Measurements from ENCODE around the gene RUSF1.

Gene RUSF1

DNA sequence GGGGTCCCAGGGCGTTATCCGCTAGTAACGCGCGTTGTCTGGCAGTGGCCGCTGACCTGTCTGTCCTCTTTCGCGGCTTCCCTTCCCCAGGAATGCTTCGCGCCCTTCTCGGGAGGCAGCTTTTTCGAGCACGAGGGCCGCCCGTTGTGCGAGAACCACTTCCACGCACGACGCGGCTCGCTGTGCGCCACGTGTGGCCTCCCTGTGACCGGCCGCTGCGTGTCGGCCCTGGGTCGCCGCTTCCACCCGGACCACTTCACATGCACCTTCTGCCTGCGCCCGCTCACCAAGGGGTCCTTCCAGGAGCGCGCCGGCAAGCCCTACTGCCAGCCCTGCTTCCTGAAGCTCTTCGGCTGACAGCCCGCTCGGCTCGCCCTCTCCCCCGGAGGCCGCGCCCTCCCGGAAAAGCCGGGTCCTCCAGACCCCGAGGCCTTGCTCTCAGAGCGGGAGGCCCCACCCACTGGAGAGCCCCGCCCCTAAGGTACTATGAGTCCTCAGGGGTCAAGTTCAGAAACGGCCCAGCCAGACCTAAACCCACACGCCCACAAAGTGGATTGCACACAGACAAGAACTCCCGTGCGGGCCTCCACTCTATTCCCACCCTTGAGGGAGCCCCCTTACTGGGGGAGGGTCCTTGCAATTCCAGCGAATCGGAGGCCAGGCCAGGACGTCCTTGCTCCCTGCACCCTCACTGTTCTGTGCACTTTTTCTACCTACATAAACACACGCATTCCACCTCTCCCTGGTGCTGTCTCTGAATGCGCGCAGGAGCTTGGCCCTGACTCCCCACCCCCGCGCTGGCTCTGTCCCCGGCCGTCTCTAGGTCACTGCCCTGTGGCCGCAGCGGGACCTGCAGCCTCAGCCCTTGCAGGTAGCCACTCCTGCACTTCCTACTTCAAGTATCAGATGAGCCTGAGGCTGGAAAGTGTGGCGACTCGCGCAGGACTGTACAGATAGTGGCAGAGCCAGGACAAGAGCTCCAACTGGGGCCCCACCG is 30.7 kb downstream of the RUSF1 start:
- TF ChIP-seq, protein P1, sequence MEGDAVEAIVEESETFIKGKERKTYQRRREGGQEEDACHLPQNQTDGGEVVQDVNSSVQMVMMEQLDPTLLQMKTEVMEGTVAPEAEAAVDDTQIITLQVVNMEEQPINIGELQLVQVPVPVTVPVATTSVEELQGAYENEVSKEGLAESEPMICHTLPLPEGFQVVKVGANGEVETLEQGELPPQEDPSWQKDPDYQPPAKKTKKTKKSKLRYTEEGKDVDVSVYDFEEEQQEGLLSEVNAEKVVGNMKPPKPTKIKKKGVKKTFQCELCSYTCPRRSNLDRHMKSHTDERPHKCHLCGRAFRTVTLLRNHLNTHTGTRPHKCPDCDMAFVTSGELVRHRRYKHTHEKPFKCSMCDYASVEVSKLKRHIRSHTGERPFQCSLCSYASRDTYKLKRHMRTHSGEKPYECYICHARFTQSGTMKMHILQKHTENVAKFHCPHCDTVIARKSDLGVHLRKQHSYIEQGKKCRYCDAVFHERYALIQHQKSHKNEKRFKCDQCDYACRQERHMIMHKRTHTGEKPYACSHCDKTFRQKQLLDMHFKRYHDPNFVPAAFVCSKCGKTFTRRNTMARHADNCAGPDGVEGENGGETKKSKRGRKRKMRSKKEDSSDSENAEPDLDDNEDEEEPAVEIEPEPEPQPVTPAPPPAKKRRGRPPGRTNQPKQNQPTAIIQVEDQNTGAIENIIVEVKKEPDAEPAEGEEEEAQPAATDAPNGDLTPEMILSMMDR (IDR thresholded peaks at IDR 0.05), result no peak
- H3K4me1 ChIP-seq (ENCODE audit: control insufficient read depth in 1 of 2, insufficient read depth in 1 of 2, low read depth in 1 of 2, low read length in 1 of 2), result peaks cover 15 to 28% of the 10 kb centered on the region in 2 experiments
- H3K4me3 ChIP-seq (ENCODE audit: low read depth in 1 of 2, low read length in 1 of 2), result peak overlapping the region; percentile 78 to 91
- H3K9me3 ChIP-seq, result no peaks in the 10 kb centered on the region
- H3K27ac ChIP-seq, result peak overlapping the region; percentile 62
- no peaks in the 10 kb centered on the region for H3K36me3 ChIP-seq
- H3K27me3 ChIP-seq, result peaks cover 62% of the 10 kb centered on the region

DNA sequence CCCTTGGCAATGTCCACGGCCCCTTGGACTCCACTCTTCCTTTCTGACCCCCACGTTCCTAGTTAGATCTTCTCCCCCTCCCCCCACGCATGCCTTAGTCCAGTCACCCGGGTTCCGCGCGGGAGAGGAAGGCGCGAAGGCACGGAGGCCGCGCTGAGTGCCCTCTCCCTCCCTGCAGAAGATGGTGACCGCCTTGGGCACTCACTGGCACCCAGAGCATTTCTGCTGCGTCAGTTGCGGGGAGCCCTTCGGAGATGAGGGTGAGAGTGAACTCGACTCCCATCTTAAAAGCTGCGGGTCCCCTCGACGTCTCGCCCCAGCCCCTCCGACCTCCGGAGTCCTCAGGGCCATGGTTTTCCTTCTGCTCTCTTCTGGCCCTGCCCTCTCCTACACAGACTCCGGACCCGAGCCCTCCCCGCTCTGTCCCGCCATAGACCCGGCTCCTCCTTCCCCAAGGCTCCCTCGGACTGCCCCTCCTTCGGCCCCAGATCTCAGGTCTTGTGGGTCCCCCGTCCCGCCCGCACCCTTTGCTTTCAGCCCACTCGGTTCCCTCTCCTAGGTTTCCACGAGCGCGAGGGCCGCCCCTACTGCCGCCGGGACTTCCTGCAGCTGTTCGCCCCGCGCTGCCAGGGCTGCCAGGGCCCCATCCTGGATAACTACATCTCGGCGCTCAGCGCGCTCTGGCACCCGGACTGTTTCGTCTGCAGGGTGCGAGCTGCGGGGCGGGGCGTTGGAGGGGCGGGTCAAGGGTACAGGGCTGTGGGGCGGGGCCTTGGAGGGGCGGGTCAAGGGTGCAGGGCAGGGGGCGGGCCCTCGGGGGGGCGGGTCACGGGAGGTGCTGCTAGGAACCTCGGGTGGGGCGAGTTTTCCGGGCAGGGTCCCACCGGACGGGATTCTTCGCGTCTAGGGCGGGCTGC is 31.6 kb downstream of the RUSF1 start:
- Histone ChIP-seq H3K27ac (peak overlapping the region; percentile 62), H3K9me3 (no peaks in the 10 kb centered on the region), H3K4me3 (ENCODE audit: low read depth in 1 of 2, low read length in 1 of 2) (peak overlapping the region; percentile 78 to 91), H3K4me1 (ENCODE audit: control insufficient read depth in 1 of 2, insufficient read depth in 1 of 2, low read depth in 1 of 2, low read length in 1 of 2) (peaks cover 22 to 37% of the 10 kb centered on the region in 2 experiments), H3K36me3 (no peaks in the 10 kb centered on the region), H3K27me3 (peaks cover 72% of the 10 kb centered on the region)
- TF ChIP-seq, protein P1 (IDR thresholded peaks at IDR 0.05), result no peak

DNA sequence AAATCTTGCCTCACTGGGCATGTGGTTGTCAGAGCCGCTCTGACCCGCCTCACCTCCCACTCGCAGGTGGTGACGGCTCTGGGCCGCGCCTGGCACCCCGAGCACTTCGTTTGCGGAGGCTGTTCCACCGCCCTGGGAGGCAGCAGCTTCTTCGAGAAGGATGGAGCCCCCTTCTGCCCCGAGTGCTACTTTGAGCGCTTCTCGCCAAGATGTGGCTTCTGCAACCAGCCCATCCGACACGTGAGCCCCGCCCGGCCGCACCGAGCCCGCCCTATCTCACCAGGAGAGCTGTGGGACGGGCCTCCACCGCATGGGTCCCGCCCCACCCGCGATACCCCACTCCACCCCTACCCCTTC is 32.3 kb downstream of the RUSF1 start:
- H3K9me3 ChIP-seq, result no peaks in the 10 kb centered on the region
- TF ChIP-seq, protein P1 (IDR thresholded peaks at IDR 0.05), result no peak
- H3K4me1 ChIP-seq (ENCODE audit: control insufficient read depth in 1 of 2, insufficient read depth in 1 of 2, low read depth in 1 of 2, low read length in 1 of 2), result peaks cover 22 to 36% of the 10 kb centered on the region in 2 experiments
- peaks cover 78% of the 10 kb centered on the region for H3K27me3 ChIP-seq
- H3K4me3 ChIP-seq (ENCODE audit: low read depth in 1 of 2, low read length in 1 of 2), result peak overlapping the region; percentile 78 to 91
- H3K27ac ChIP-seq, result no peak overlapping the region
- no peaks in the 10 kb centered on the region for H3K36me3 ChIP-seq

DNA sequence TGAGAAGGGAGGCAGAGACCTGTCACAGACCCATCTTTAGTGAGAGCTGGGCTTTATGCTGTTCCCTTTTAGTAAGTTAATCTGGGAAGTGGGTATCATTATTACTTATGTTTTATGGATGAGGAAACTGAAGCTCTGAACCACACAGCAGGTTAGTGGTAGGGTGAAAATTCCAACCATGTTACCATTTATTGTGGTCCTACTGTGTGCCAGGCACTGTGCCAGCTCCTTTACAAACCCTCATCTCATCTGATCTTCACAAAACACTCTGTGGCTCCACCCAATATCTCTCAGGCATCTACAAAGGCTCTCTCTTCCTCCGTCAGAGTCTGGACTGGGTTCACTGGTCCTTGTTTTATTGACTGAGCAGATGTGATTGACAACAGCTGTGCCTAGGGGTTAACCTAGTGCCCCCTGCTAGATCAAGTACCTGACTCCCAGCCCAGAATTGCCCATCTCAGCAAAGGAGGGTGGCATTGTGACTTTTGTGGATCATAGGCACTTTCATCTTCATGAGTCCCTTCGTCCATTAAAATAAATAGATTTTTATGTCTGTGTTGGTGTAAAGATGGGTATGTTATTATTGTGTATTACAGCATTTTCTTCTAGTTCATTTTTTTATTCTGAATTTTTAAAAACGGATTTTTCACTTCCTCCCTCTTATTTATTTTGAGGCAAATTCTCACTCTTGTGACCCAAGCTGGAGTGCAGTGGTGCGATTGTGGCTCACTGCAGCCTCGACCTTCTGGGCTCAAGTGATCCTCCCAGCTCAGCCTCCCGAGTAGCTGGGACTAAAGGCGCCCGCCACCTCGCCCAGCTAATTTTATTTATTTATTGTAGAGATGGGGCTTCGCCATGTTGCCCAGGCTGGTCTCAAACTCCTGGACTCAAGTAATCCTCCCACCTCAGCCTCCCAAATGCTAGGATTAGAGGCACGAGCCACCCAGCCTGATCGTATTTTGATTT is 33.1 kb downstream of the RUSF1 start:
- Histone ChIP-seq H3K36me3 (no peaks in the 10 kb centered on the region), H3K4me3 (ENCODE audit: low read depth in 1 of 2, low read length in 1 of 2) (no peak overlapping the region), H3K4me1 (ENCODE audit: control insufficient read depth in 1 of 2, insufficient read depth in 1 of 2, low read depth in 1 of 2, low read length in 1 of 2) (peaks cover 22 to 32% of the 10 kb centered on the region in 2 experiments), H3K27me3 (peaks cover 81% of the 10 kb centered on the region), H3K9me3 (no peaks in the 10 kb centered on the region), H3K27ac (no peak overlapping the region)
- TF ChIP-seq, protein P1 (IDR thresholded peaks at IDR 0.05), result no peak

All from neutrophil (primary cell).